ENCODE data around the gene PRKG1. TPM values are rescaled to one million over a fixed set of nuclear protein-coding genes. Genes with fewer than 3 reads are reported as not detected.
"Not testable (repeated sequence)": the region's sequence is repeated elsewhere in the genome, so short reads cannot be mapped to it uniquely, and the experiment has no call there.

Gene PRKG1
- total RNA-seq, 1 experiment from 2014 or later, result 136 TPM

DNA sequence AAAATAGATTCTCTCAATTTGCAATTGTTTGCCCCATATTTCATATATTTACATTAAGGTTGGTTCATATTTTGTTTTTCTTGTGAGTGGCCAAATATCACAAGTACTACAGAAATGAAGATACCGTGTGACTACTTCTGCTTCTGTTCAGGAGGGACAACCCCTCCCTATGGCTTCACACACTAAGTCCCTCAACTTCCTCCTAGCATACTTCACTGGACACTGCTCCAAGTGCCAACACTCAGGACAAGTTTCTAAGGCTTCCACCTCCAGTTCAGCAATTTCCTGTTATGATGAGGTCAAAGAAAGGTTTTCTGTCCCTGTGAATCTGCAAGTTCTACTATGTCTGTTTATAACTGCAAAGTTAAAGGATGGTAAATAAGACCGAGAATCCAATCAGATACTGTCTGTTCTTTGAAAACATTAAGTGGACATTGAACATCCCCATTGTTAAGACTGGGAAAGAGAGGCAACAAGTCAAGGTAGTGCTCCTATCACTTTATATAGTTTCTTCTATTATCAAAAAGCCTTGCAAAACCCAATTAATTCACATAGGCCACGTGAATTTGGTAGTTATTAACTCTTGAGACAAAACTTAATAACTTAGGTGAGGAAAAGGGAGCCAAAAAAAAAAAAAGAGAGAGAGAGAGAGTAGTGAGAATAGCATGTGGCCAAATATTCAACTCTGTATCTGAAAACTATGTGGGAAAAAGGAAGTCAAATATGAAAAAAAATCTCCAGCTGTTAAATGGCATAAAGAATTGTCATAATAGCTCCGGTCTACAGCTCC lies 1158.5 kb downstream of the PRKG1 start:
- no peak for DNase-seq (ENCODE audit: low spot score)
- in situ Hi-C loops (cut with HindIII; ENCODE audit: low sequenced_read_pairs), result no loop called here

DNA sequence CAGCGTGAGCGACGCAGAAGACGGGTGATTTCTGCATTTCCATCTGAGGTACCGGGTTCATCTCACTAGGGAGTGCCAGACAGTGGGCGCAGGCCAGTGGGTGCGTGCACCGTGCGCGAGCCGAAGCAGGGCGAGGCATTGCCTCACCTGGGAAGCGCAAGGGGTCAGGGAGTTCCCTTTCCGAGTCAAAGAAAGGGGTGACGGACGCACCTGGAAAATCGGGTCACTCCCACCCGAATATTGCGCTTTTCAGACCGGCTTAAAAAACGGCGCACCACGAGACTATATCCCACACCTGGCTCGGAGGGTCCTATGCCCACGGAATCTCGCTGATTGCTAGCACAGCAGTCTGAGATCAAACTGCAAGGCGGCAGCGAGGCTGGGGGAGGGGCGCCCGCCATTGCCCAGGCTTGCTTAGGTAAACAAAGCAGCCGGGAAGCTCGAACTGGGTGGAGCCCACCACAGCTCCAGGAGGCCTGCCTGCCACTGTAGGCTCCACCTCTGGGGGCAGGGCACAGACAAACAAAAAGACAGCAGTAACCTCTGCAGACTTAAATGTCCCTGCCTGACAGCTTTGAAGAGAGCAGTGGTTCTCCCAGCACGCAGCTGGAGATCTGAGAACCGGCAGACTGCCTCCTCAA lies 1159.2 kb downstream of the PRKG1 start:
- DNase-seq (ENCODE audit: low spot score); in situ Hi-C loops (cut with HindIII; ENCODE audit: low sequenced_read_pairs): not testable (repeated sequence)

GRCh38 chr10:52239771-52240170 lies 1165.5 kb downstream of the PRKG1 start:
- DNase-seq (ENCODE audit: low spot score), result no peak
- in situ Hi-C loops (cut with HindIII; ENCODE audit: low sequenced_read_pairs), result no loop called here

DNA sequence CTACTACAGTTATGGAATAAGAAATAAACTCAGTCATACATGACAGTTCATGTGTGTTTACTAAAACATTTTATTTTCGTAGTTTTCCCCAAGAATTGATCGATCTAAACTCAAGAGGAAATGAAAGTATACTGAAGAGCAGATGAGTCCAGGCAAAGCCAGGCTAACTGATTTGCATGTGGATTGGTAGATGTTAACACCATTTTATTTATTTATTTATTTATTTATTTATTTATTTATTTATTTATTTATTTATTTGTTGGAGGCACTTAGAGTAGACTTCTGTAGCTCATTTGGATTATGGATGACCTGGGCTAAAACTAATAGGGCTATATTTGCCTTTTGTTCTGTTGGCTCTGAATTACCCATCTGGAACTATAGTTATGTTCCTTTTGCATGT lies 1171.3 kb downstream of the PRKG1 start:
- DNase-seq (ENCODE audit: low spot score), result no peak
- in situ Hi-C loops (cut with HindIII; ENCODE audit: low sequenced_read_pairs), result no loop called here

GRCh38 chr10:52247929-52248328 lies 1173.6 kb downstream of the PRKG1 start:
- in situ Hi-C loops (cut with HindIII; ENCODE audit: low sequenced_read_pairs); DNase-seq (ENCODE audit: low spot score): not testable (repeated sequence)

DNA sequence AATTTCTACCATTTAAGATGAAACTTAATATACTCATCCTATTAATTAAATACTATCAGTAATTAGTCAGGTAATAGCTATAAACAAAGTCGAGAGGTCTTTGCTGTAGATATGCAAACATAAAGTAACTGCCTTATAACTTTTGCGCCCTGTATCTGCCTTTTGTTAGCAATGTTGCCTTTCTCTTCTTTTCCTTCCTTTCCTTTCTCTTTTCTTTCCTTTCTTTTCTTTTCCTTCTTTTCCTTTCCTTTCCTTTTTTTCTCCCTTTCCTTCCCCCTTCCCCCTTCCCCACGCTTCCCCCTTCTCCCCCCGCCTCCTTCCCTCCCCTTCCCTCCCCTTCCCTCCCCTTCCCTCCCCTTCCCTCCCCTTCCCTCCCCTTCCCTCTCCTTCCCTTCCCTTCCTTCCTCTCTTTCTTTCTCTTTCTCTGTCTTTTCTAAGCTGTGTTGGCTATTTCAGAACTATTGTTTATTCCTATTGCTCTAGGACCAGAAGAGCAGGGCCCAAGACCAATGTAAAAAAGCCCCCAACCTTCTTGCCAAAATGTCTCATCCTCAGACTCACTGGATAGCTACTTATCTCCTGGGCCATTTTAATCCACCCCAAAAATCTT lies 1174.5 kb downstream of the PRKG1 start:
- in situ Hi-C loops (cut with HindIII; ENCODE audit: low sequenced_read_pairs), result no loop called here
- no peak for DNase-seq (ENCODE audit: low spot score)

DNA sequence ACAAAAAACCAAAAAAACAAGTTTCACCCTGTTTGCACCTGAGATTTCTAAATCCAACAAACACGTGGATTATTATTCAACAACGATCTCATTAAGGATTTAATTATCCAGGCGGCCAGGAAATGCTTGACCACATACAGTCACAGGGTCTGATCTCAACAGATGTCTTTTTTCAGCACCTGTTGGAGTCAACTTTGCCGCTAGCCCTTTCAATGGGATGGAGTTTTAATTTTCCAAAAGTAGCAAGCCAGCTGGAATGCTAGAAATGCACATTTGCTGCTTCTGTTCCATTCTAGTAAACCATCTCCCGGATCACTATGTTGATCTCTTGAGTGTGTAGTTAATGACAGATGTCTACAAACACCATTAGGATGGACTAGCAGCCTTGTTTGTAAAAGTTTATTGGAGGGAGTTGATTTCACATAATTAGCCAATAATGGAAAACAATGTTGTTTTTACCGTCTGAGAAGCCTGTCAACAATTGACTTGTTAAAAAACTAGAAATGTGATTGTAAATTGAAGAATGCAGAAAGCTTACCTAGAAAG lies 1175.6 kb downstream of the PRKG1 start:
- DNase-seq (ENCODE audit: low spot score), result peak; percentile 71
- in situ Hi-C loops (cut with HindIII; ENCODE audit: low sequenced_read_pairs), result no loop called here

DNA sequence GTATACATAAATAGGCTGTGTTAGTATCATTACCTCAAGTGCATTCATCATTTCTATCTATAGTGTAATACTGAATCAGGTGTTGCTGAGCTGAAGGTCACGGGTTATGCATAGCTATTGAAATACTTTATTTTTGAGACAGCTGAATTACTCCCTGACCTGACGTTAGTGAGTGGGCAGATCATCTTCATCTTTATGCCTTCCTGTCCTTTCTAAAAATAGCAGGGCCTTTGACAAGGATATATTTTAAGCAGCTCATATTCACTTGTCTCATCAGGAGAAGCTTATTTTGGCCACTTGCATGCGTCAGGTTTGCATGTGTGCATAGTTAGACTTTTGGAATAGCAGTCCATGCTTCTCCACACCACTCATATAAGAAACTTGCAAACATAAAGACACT lies 1176.2 kb downstream of the PRKG1 start:
- DNase-seq (ENCODE audit: low spot score), result peak; percentile 25
- in situ Hi-C loops (cut with HindIII; ENCODE audit: low sequenced_read_pairs), result no loop called here

DNA sequence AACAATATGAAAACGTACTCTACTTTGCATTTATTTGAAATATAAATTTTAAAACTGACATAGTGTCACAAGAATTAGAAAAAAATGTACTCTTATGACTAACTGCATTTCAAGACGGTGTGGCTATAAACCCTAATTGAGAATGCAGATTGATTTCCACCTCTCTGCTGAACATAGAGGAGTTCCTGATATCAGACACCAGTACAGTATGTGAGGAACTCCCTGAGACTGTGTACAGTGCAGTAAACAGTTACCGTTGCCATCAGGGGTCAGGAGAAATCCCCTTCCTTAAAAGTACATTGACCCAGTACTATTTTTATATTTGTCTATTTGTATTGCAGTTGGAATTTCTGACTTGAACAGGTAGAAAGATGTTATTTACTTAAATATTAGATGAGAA lies 1178.0 kb downstream of the PRKG1 start:
- in situ Hi-C loops (cut with HindIII; ENCODE audit: low sequenced_read_pairs), result no loop called here
- DNase-seq (ENCODE audit: low spot score), result peak; percentile 25

- in situ Hi-C loops (cut with HindIII; ENCODE audit: low sequenced_read_pairs), result no loop called here
- DNase-seq (ENCODE audit: low spot score), result no peak
Measured at GRCh38 chr10:52256832-52257691, 1182.8 kb downstream of the PRKG1 start.

GRCh38 chr10:52257692-52258075 lies 1183.4 kb downstream of the PRKG1 start:
- in situ Hi-C loops (cut with HindIII; ENCODE audit: low sequenced_read_pairs), result no loop called here
- no peak for DNase-seq (ENCODE audit: low spot score)

- in situ Hi-C loops (cut with HindIII; ENCODE audit: low sequenced_read_pairs), result no loop called here
- DNase-seq (ENCODE audit: low spot score), result no peak
Measured at GRCh38 chr10:52258799-52259425, 1184.6 kb downstream of the PRKG1 start.

- DNase-seq (ENCODE audit: low spot score), result no peak
- in situ Hi-C loops (cut with HindIII; ENCODE audit: low sequenced_read_pairs), result no loop called here
Measured at GRCh38 chr10:52259426-52259812, 1185.1 kb downstream of the PRKG1 start.

DNA sequence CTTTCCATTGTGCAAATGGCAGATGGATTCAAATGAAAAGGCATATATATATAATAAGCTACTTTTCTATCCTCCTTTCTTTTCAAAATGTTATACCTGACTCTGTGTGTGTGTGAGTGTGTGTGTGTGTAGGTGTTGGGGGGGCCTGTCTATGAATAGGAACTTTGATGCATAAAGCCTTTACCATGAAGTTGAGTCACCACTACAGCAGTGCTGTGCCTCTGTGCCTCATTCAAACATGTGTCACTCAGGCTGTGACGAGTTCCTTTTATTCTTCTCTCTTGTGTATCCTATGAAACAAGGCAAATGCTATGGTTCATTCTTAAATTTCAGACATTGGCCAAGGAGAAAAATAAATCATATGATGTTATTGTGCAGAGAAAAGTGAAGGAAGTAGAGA lies 1187.1 kb downstream of the PRKG1 start:
- in situ Hi-C loops (cut with HindIII; ENCODE audit: low sequenced_read_pairs), result no loop called here
- DNase-seq (ENCODE audit: low spot score), result no peak

DNA sequence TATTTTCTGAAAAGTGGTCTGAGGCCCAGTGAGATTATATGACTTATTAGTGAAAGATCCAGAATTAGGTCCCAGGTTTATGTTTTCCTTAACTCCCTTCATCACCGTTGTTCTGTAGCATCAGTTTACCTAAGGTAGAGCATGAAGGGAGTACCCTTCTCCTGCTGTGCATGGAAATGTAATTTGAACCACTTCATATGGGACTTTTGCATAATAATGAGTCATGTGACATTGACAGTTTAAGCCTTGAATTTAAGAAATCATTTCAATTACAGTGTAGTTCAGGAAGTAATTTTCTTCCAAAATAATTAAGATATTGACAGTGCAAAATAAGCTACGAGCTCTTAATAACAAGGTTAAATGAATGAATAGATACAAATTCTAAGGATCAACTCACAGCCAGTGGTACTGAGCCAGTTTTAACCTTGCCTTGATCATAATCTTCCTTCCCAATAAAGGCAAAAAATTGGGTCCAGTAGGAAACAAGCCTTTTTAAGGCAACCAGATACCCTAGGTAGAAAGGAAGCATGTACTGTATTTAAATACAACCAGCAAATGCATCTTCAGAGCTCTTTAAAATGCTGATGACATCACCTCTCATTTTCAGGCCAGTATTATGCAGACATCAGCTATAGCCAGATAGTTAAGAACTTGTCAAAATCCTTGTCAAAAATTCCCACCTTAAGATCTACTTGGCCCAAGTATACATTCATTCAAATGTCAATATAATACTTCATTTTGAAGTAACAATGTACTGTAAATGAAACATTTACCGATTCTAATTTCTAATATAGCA lies 1191.0 kb downstream of the PRKG1 start:
- in situ Hi-C loops (cut with HindIII; ENCODE audit: low sequenced_read_pairs), result no loop called here
- DNase-seq (ENCODE audit: low spot score), result no peak

GRCh38 chr10:52266858-52267257 lies 1192.6 kb downstream of the PRKG1 start:
- in situ Hi-C loops (cut with HindIII; ENCODE audit: low sequenced_read_pairs), result no loop called here
- no peak for DNase-seq (ENCODE audit: low spot score)

DNA sequence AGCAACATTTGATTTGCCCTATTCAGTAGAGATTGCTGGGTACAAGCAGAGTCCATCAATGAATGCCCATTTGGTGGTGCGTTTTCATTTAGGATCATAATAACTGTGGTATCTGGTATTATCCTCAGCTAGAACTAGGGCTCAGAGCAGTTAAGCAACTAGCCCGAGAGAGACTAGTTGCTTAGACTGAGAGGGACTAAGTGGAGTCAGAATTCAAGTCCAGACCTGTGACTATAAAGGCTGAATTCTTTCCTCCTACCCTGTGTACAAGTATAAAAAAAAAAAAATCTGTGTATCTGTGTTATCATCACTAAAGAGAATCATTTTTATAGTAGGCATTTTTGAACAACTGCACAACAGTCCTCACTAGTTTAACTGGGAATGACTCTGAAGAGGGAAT lies 1194.5 kb downstream of the PRKG1 start:
- no peak for DNase-seq (ENCODE audit: low spot score)
- in situ Hi-C loops (cut with HindIII; ENCODE audit: low sequenced_read_pairs), result no loop called here

- in situ Hi-C loops (cut with HindIII; ENCODE audit: low sequenced_read_pairs), result no loop called here
- DNase-seq (ENCODE audit: low spot score), result no peak
Measured at GRCh38 chr10:52269233-52269632, 1194.9 kb downstream of the PRKG1 start.

Data from G401 (cell line).